Measurements from ENCODE around the gene SLC8A1.

The SLC8A1 gene

GRCh38 chr2:40244251-40244650 lies 207.6 kb downstream of the SLC8A1 start:
- no peak for DNase-seq
- no peaks in the 10 kb centered on the region for H3K9me3 ChIP-seq (ENCODE audit: insufficient read depth, low read length, severe bottlenecking)
- no peak overlapping the region for H3K4me2 ChIP-seq (ENCODE audit: insufficient read depth, low read length)
- no peak for ATAC-seq (ENCODE audit: insufficient read depth, low read depth)
- H3K27ac ChIP-seq (ENCODE audit: low read length), result no peak overlapping the region
- no peak overlapping the region for H2AFZ ChIP-seq (ENCODE audit: low read depth, low read length)
- H3K36me3 ChIP-seq (ENCODE audit: insufficient read depth, low read length), result peaks cover 5% of the 10 kb centered on the region; the same call in 1 of the 2 replicates
- H3K4me1 ChIP-seq (ENCODE audit: insufficient read depth, low read length), result no peaks in the 10 kb centered on the region
- H3K4me3 ChIP-seq (ENCODE audit: low read depth in 1 of 2, low read length in 2 of 2), result no peak overlapping the region
- no peaks in the 10 kb centered on the region for H4K20me1 ChIP-seq (ENCODE audit: insufficient read depth, low read length)
- TF ChIP-seq CTCF (IDR thresholded peaks at IDR 0.05; ENCODE audit: borderline replicate concordance, extremely low read depth, low read length, poor library complexity, severe bottlenecking) (no peak), EZH2 (IDR thresholded peaks at IDR 0.05; ENCODE audit: borderline replicate concordance, low read depth, low read length, severe bottlenecking) (no peak)
- no peak overlapping the region for H3K9ac ChIP-seq (ENCODE audit: low read depth, low read length)
- no peaks in the 10 kb centered on the region for H3K27me3 ChIP-seq (ENCODE audit: insufficient read depth, low read length, poor library complexity)
- no peaks in the 10 kb centered on the region for H3K79me2 ChIP-seq (ENCODE audit: insufficient read depth, low read length)

GRCh38 chr2:40243581-40244187 lies 208.2 kb downstream of the SLC8A1 start:
- Histone ChIP-seq H4K20me1 (ENCODE audit: insufficient read depth, low read length) (no peaks in the 10 kb centered on the region), H3K4me3 (ENCODE audit: low read depth in 1 of 2, low read length in 2 of 2) (no peak overlapping the region), H3K79me2 (ENCODE audit: insufficient read depth, low read length) (no peaks in the 10 kb centered on the region), H3K4me2 (ENCODE audit: insufficient read depth, low read length) (no peak overlapping the region), H3K9ac (ENCODE audit: low read depth, low read length) (no peak overlapping the region), H3K27me3 (ENCODE audit: insufficient read depth, low read length, poor library complexity) (no peaks in the 10 kb centered on the region), H3K27ac (ENCODE audit: low read length) (no peak overlapping the region), H3K36me3 (ENCODE audit: insufficient read depth, low read length) (peaks cover 9% of the 10 kb centered on the region; the same call in 1 of the 2 replicates), H3K9me3 (ENCODE audit: insufficient read depth, low read length, severe bottlenecking) (no peaks in the 10 kb centered on the region), H3K4me1 (ENCODE audit: insufficient read depth, low read length) (no peaks in the 10 kb centered on the region), H2AFZ (ENCODE audit: low read depth, low read length) (no peak overlapping the region)
- ATAC-seq (ENCODE audit: insufficient read depth, low read depth), result no peak
- no peak for DNase-seq
- TF ChIP-seq EZH2 (IDR thresholded peaks at IDR 0.05; ENCODE audit: borderline replicate concordance, low read depth, low read length, severe bottlenecking), result no peak

GRCh38 chr2:40242315-40242714 lies 209.6 kb downstream of the SLC8A1 start:
- ATAC-seq (ENCODE audit: insufficient read depth, low read depth), result no peak
- Histone ChIP-seq H3K36me3 (ENCODE audit: insufficient read depth, low read length) (peaks cover 9% of the 10 kb centered on the region; the same call in 1 of the 2 replicates), H3K79me2 (ENCODE audit: insufficient read depth, low read length) (no peaks in the 10 kb centered on the region), H3K27me3 (ENCODE audit: insufficient read depth, low read length, poor library complexity) (no peaks in the 10 kb centered on the region), H3K9me3 (ENCODE audit: insufficient read depth, low read length, severe bottlenecking) (no peaks in the 10 kb centered on the region), H3K4me1 (ENCODE audit: insufficient read depth, low read length) (no peaks in the 10 kb centered on the region), H4K20me1 (ENCODE audit: insufficient read depth, low read length) (no peaks in the 10 kb centered on the region), H3K4me2 (ENCODE audit: insufficient read depth, low read length) (no peak overlapping the region), H3K27ac (ENCODE audit: low read length) (no peak overlapping the region), H3K4me3 (ENCODE audit: low read depth in 1 of 2, low read length in 2 of 2) (no peak overlapping the region), H3K9ac (ENCODE audit: low read depth, low read length) (no peak overlapping the region), H2AFZ (ENCODE audit: low read depth, low read length) (no peak overlapping the region)
- DNase-seq, result no peak
- no peak for TF ChIP-seq EZH2 (IDR thresholded peaks at IDR 0.05; ENCODE audit: borderline replicate concordance, low read depth, low read length, severe bottlenecking)
- TF ChIP-seq CTCF (IDR thresholded peaks at IDR 0.05; ENCODE audit: borderline replicate concordance, extremely low read depth, low read length, poor library complexity, severe bottlenecking), result no peak

GRCh38 chr2:40240070-40240469 lies 211.8 kb downstream of the SLC8A1 start:
- Histone ChIP-seq H3K4me2 (ENCODE audit: insufficient read depth, low read length) (no peak overlapping the region), H3K36me3 (ENCODE audit: insufficient read depth, low read length) (peaks cover 5% of the 10 kb centered on the region; the same call in 1 of the 2 replicates), H3K4me1 (ENCODE audit: insufficient read depth, low read length) (no peaks in the 10 kb centered on the region), H3K27me3 (ENCODE audit: insufficient read depth, low read length, poor library complexity) (no peaks in the 10 kb centered on the region), H3K9ac (ENCODE audit: low read depth, low read length) (no peak overlapping the region), H2AFZ (ENCODE audit: low read depth, low read length) (no peak overlapping the region), H3K9me3 (ENCODE audit: insufficient read depth, low read length, severe bottlenecking) (no peaks in the 10 kb centered on the region), H4K20me1 (ENCODE audit: insufficient read depth, low read length) (no peaks in the 10 kb centered on the region), H3K27ac (ENCODE audit: low read length) (no peak overlapping the region), H3K4me3 (ENCODE audit: low read depth in 1 of 2, low read length in 2 of 2) (no peak overlapping the region), H3K79me2 (ENCODE audit: insufficient read depth, low read length) (no peaks in the 10 kb centered on the region)
- DNase-seq (no peak), ATAC-seq (ENCODE audit: insufficient read depth, low read depth) (no peak)
- TF ChIP-seq EZH2 (IDR thresholded peaks at IDR 0.05; ENCODE audit: borderline replicate concordance, low read depth, low read length, severe bottlenecking), result no peak
- no peak for TF ChIP-seq CTCF (IDR thresholded peaks at IDR 0.05; ENCODE audit: borderline replicate concordance, extremely low read depth, low read length, poor library complexity, severe bottlenecking)
